H9 (cell line): ENCODE results near the gene XRRA1. TPM values are rescaled to one million over a fixed set of nuclear protein-coding genes. Genes with fewer than 3 reads are reported as not detected.

Experiments
- DNase-seq: peaks from one replicate; pipeline ENCODE4 v3.0.0-alpha.2; 2017
- H2AFZ ChIP-seq: one replicate; pipeline ENCODE4 v1.6.1; 2013; ENCODE audit warnings: mild to moderate bottlenecking, low read length, control low read depth, moderate library complexity
- H2AK5ac ChIP-seq: 2 replicates; pipeline ENCODE4 v1.6.1; 2013; ENCODE audit warnings: low read length, control low read depth, mixed read lengths; ENCODE audit not compliant: insufficient read length
- H2BK120ac ChIP-seq: one replicate; pipeline ENCODE4 v1.6.1; 2013; ENCODE audit warnings: low read depth, mild to moderate bottlenecking, low read length, control low read depth, inconsistent platforms; ENCODE audit not compliant: poor library complexity, severe bottlenecking
- H2BK12ac ChIP-seq: 2 replicates; pipeline ENCODE4 v1.6.1; 2013; ENCODE audit warnings: low read length, control low read depth, mixed read lengths, low read depth; ENCODE audit not compliant: insufficient read length
- H2BK15ac ChIP-seq: 2 replicates; pipeline ENCODE4 v1.6.1; 2013; ENCODE audit warnings: low read depth, low read length, control low read depth
- H2BK20ac ChIP-seq: one replicate; pipeline ENCODE4 v1.6.1; 2013; ENCODE audit warnings: low read depth, mild to moderate bottlenecking, low read length, control low read depth, inconsistent platforms; ENCODE audit not compliant: poor library complexity, severe bottlenecking
- H2BK5ac ChIP-seq: 2 replicates; pipeline ENCODE4 v1.6.1; 2013; ENCODE audit warnings: low read length, control low read depth, mixed read lengths; ENCODE audit not compliant: insufficient read length
- H3K14ac ChIP-seq: 2 replicates; pipeline ENCODE4 v1.6.1; 2013; ENCODE audit warnings: low read length, control low read depth; ENCODE audit not compliant: insufficient read depth
- H3K18ac ChIP-seq: 2 replicates; pipeline ENCODE4 v1.6.1; 2013; ENCODE audit warnings: low read depth, mild to moderate bottlenecking, mixed read lengths, low read length, control low read depth; ENCODE audit not compliant: insufficient read length
- H3K23ac ChIP-seq: 2 replicates; pipeline ENCODE4 v1.6.1; 2013; ENCODE audit warnings: low read length, control low read depth, mixed read lengths, low read depth; ENCODE audit not compliant: insufficient read length
- H3K23me2 ChIP-seq: 2 replicates; pipeline ENCODE4 v1.6.1; 2013; ENCODE audit warnings: low read depth, mild to moderate bottlenecking, mixed read lengths, low read length, control low read depth; ENCODE audit not compliant: insufficient read length, poor library complexity, severe bottlenecking
- H3K27ac ChIP-seq: 2 replicates; pipeline ENCODE4 v1.5.1; 2013; ENCODE audit warnings: low read length, control low read depth, mixed read lengths, low read depth; ENCODE audit not compliant: insufficient read length
- H3K27me3 ChIP-seq: 2 replicates; pipeline ENCODE4 v1.6.1; 2013; ENCODE audit warnings: low read length, control low read depth, inconsistent platforms; ENCODE audit not compliant: insufficient read depth
- H3K4ac ChIP-seq: 2 replicates; pipeline ENCODE4 v1.6.1; 2013; ENCODE audit warnings: low read depth, mild to moderate bottlenecking, control low read depth, inconsistent platforms, low read length, moderate library complexity
- H3K4me1 ChIP-seq: 2 replicates; pipeline ENCODE4 v1.6.1; 2013; ENCODE audit warnings: low read length, control low read depth, inconsistent platforms; ENCODE audit not compliant: insufficient read depth
- H3K4me2 ChIP-seq: 2 replicates; pipeline ENCODE4 v1.6.1; 2013; ENCODE audit warnings: low read length, control low read depth, mixed read lengths; ENCODE audit not compliant: insufficient read length, insufficient read depth
- H3K56ac ChIP-seq: 2 replicates; pipeline ENCODE4 v1.6.1; 2013; ENCODE audit warnings: low read depth, mild to moderate bottlenecking, mixed read lengths, low read length, control low read depth; ENCODE audit not compliant: insufficient read length
- H3K79me1 ChIP-seq: 2 replicates; pipeline ENCODE4 v1.6.1; 2013; ENCODE audit warnings: low read depth, mild to moderate bottlenecking, moderate library complexity, low read length, control low read depth, inconsistent platforms; ENCODE audit not compliant: insufficient read depth, poor library complexity, severe bottlenecking
- H3K79me2 ChIP-seq: 2 replicates; pipeline ENCODE4 v1.6.1; 2013; ENCODE audit warnings: low read length, control low read depth, inconsistent platforms; ENCODE audit not compliant: insufficient read depth
- H3K9ac ChIP-seq: 2 replicates; pipeline ENCODE4 v1.6.1; 2013; ENCODE audit warnings: low read length, control low read depth, mixed read lengths; ENCODE audit not compliant: insufficient read length; ENCODE audit errors: extremely low read depth
- H3K9me3 ChIP-seq: one replicate; pipeline ENCODE4 v1.6.1; 2013; ENCODE audit warnings: low read depth, low read length, inconsistent platforms; ENCODE audit not compliant: control insufficient read depth
- H3T11ph ChIP-seq: one replicate; pipeline ENCODE4 v1.6.1; 2013; ENCODE audit warnings: mild to moderate bottlenecking, low read length, control low read depth, inconsistent platforms
- H4K20me1 ChIP-seq: one replicate; pipeline ENCODE4 v1.6.1; 2013; ENCODE audit not compliant: control insufficient read depth, insufficient read length, insufficient read depth
- H4K5ac ChIP-seq: 2 replicates; pipeline ENCODE4 v1.6.1; 2013; ENCODE audit warnings: low read depth, mild to moderate bottlenecking, mixed read lengths, low read length, control low read depth; ENCODE audit not compliant: insufficient read length
- H4K8ac ChIP-seq: replicated peaks from 2 replicates; pipeline ENCODE4 v1.6.1; 2013; ENCODE audit warnings: low read length, control low read depth, mixed read lengths, low read depth; ENCODE audit not compliant: insufficient read length
- H4K91ac ChIP-seq: 2 replicates; pipeline ENCODE4 v1.6.1; 2013; ENCODE audit warnings: low read depth, mild to moderate bottlenecking, moderate library complexity, mixed read lengths, low read length, control low read depth; ENCODE audit not compliant: insufficient read length
- H3K27ac Mint-ChIP-seq, 3 experiments: 2 replicates in 2 of 3; 3 replicates in 1 of 3; pipeline ENCODE4 v1.8.0; 2020 to 2021; ENCODE audit warnings: mixed read lengths in 3 of 3, mild to moderate bottlenecking in 1 of 3, moderate library complexity in 1 of 3
- H3K27me3 Mint-ChIP-seq: 2 replicates; pipeline ENCODE4 v1.8.0; 2021; ENCODE audit warnings: low read depth, mild to moderate bottlenecking, moderate library complexity, mixed read lengths
- H3K36me3 Mint-ChIP-seq, 3 experiments: 2 replicates in 2 of 3; 3 replicates in 1 of 3; pipeline ENCODE4 v1.8.0; 2020 to 2021; ENCODE audit warnings: low read depth in 3 of 3, mixed read lengths in 3 of 3; ENCODE audit not compliant: insufficient read depth in 1 of 3
- H3K4me1 Mint-ChIP-seq, 2 experiments: 2 replicates each; pipeline ENCODE4 v1.8.0; 2020; ENCODE audit warnings: mixed read lengths in 2 of 2
- H3K4me3 Mint-ChIP-seq, 2 experiments: 2 replicates in 1 of 2; 3 replicates in 1 of 2; pipeline ENCODE4 v1.8.0; 2020 to 2021; ENCODE audit warnings: mild to moderate bottlenecking in 2 of 2, mixed read lengths in 2 of 2, moderate library complexity in 1 of 2
- H3K9me3 Mint-ChIP-seq, 2 experiments: 2 replicates in 1 of 2; 3 replicates in 1 of 2; pipeline ENCODE4 v1.8.0; 2020; ENCODE audit warnings: mild to moderate bottlenecking in 2 of 2, mixed read lengths in 2 of 2, moderate library complexity in 1 of 2
- WGBS: extraction: QIAGEN DNeasy Blood & Tissue Kit; methylation state at CpG from one replicate; pipeline ENCODE4 v1.1.7; 2013; ENCODE audit warnings: missing lambda C conversion rate, low lambda C conversion rate, mixed read lengths; ENCODE audit not compliant: insufficient read length; ENCODE audit errors: extremely low coverage; 5-methylcytosine and 5-hydroxymethylcytosine counted together
- total RNA-seq: library from RNA; stranded (reverse); gene quantifications from 2 replicates; pipeline ENCODE4 v1.2.1, GENCODE V29; 2021
- TF ChIP-seq, protein P1 (sequence below): fragments of 200-600 bp; sonication (generic); conservative IDR thresholded peaks from 3 replicates; pipeline ENCODE4 v1.8.0; 2021; ENCODE audit warnings: antibody characterized with exemption, mild to moderate bottlenecking

The XRRA1 gene
- total RNA-seq, 1 experiment from 2014 or later = 4.5 TPM

DNA sequence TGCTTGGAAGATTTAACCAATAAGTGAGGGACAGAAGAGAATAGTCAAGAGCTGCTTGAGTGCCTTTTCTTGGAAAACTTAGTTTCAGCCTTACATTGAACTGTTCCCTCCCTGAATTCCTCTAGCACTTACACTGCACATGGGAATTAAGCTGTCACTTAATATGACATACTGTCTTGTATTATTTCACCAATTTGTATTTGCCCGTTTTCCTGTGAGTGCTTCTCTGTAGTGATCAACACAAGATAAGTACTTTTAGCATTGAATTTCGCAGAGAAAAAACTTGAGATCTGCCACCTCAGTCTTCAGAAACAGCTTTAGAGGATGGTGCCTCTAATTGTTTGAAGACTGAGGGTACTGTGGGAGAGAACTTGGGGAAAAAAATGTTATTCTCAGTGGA, 3.9 kb upstream of the XRRA1 start:
- no peak overlapping the region for H3K4me2 ChIP-seq
- H3K27ac ChIP-seq = no peak overlapping the region

More for the DNA sequence above, 3.9 kb upstream of the XRRA1 start:
- Histone ChIP-seq H4K8ac (no peak overlapping the region), H3K79me2 (peaks cover 28% of the 10 kb centered on the region), H2BK20ac (no peak overlapping the region), H3K9me3 (no peaks in the 10 kb centered on the region), H3K9ac (no peak overlapping the region), H4K20me1 (no peaks in the 10 kb centered on the region), H3K4me1 (no peaks in the 10 kb centered on the region), H2AFZ (no peak overlapping the region), H3K14ac (no peak overlapping the region), H4K91ac (no peak overlapping the region), H3K4ac (no peak overlapping the region), H3K18ac (no peak overlapping the region), H2BK15ac (no peak overlapping the region), H3K27me3 (no peaks in the 10 kb centered on the region), H3K56ac (no peak overlapping the region), H2BK12ac (no peak overlapping the region), H3K23ac (no peak overlapping the region), H2BK5ac (no peak overlapping the region), H3K23me2 (peaks cover 5% of the 10 kb centered on the region), H2BK120ac (no peak overlapping the region), H2AK5ac (no peak overlapping the region), H3K79me1 (peaks cover 8% of the 10 kb centered on the region), H3T11ph (no peak overlapping the region), H4K5ac (no peak overlapping the region)
- Mint-ChIP-seq H3K4me3 (no peak overlapping the region), H3K27ac (no peak overlapping the region), H3K27me3 (no peaks in the 10 kb centered on the region), H3K9me3 (no peaks in the 10 kb centered on the region; a peak in 1 of 5 replicates), H3K4me1 (peaks cover 15 to 16% of the 10 kb centered on the region in 2 experiments), H3K36me3 (peaks cover 0 to 17% (median 6%) of the 10 kb centered on the region in 3 experiments; a peak in 5 of 7 replicates)
- no peak for DNase-seq
- TF ChIP-seq, protein P1, sequence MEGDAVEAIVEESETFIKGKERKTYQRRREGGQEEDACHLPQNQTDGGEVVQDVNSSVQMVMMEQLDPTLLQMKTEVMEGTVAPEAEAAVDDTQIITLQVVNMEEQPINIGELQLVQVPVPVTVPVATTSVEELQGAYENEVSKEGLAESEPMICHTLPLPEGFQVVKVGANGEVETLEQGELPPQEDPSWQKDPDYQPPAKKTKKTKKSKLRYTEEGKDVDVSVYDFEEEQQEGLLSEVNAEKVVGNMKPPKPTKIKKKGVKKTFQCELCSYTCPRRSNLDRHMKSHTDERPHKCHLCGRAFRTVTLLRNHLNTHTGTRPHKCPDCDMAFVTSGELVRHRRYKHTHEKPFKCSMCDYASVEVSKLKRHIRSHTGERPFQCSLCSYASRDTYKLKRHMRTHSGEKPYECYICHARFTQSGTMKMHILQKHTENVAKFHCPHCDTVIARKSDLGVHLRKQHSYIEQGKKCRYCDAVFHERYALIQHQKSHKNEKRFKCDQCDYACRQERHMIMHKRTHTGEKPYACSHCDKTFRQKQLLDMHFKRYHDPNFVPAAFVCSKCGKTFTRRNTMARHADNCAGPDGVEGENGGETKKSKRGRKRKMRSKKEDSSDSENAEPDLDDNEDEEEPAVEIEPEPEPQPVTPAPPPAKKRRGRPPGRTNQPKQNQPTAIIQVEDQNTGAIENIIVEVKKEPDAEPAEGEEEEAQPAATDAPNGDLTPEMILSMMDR = no peak
- WGBS = no CpG with 5 or more reads among the region's 2 CpGs
